Gastrocnemius medialis (tissue), 4 donors: ENCODE data around the gene SMAD3.

Experiments
- POLR2A ChIP-seq, 2 donors: fragments of 450-650 bp; IDR thresholded peaks; one replicate each; pipeline ENCODE4 v1.6.1; 2017; ENCODE audit warnings: antibody characterized with exemption in 2 of 2, mild to moderate bottlenecking in 2 of 2, moderate library complexity in 2 of 2
- TF ChIP-seq, protein P1 (sequence below), 5 experiments: fragments of 450-650 bp in 3 of 5; fragments of 200-600 bp in 2 of 5; sonication (generic) in 2 of 5; IDR thresholded peaks in 4 of 5; conservative IDR thresholded peaks in 1 of 5; 1 replicate in 4 of 5; 2 replicates in 1 of 5; pipeline ENCODE4 v1.5.1; 2016 to 2019; ENCODE audit warnings: antibody characterized with exemption in 5 of 5, mild to moderate bottlenecking in 3 of 5, moderate library complexity in 3 of 5

DNA sequence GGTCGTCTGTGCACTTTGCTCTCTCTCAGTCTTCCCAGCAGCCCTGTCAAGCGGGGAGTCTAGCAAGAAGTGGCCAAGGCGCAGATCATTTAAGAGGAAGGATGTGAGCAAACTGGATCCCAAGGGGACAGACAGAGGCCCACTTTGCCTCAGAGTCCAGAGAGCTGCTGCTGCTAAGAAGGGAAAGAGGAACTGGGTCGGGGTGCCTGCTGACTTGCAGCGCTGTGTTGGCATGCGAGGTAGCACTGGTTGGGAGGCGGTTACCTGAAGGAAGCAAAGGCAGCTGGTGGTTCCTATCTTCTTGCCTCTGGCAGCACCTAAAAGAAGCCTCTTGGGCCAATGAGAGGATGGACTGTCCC is 28.1 kb downstream of the SMAD3 start:
- TF ChIP-seq, protein P1, sequence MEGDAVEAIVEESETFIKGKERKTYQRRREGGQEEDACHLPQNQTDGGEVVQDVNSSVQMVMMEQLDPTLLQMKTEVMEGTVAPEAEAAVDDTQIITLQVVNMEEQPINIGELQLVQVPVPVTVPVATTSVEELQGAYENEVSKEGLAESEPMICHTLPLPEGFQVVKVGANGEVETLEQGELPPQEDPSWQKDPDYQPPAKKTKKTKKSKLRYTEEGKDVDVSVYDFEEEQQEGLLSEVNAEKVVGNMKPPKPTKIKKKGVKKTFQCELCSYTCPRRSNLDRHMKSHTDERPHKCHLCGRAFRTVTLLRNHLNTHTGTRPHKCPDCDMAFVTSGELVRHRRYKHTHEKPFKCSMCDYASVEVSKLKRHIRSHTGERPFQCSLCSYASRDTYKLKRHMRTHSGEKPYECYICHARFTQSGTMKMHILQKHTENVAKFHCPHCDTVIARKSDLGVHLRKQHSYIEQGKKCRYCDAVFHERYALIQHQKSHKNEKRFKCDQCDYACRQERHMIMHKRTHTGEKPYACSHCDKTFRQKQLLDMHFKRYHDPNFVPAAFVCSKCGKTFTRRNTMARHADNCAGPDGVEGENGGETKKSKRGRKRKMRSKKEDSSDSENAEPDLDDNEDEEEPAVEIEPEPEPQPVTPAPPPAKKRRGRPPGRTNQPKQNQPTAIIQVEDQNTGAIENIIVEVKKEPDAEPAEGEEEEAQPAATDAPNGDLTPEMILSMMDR (IDR thresholded peaks at IDR 0.05 in 4 of 5, conservative IDR thresholded peaks at IDR 0.05 in 1 of 5) = no peak
- no peak for TF ChIP-seq POLR2A (IDR thresholded peaks at IDR 0.05)
